Astrocyte of the cerebellum (primary cell): ENCODE results near the gene PHACTR2.
"Not testable (repeated sequence)": the region's sequence is repeated elsewhere in the genome, so short reads cannot be mapped to it uniquely, and the experiment has no call there.

Source experiments
- DNase-seq: peaks from one replicate; pipeline ENCODE4 v3.0.0-alpha.2; 2011; ENCODE audit warnings: low read depth
- H3K4me3 ChIP-seq: 2 replicates; pipeline ENCODE4 v1.5.1; 2011; ENCODE audit warnings: mild to moderate bottlenecking, low read depth, low read length, moderate library complexity
- in situ Hi-C: cut with HindIII; loops from 2 replicates; pipeline ENCODE4 v1.10.0; 2017; ENCODE audit warnings: low sequenced_read_pairs
- TF ChIP-seq, protein P1 (sequence below): IDR thresholded peaks from 2 replicates; pipeline ENCODE4 v1.5.1; 2012; ENCODE audit warnings: low read length, low read depth, moderate library complexity, mild to moderate bottlenecking; ENCODE audit errors: missing control alignments

PHACTR2 gene

DNA sequence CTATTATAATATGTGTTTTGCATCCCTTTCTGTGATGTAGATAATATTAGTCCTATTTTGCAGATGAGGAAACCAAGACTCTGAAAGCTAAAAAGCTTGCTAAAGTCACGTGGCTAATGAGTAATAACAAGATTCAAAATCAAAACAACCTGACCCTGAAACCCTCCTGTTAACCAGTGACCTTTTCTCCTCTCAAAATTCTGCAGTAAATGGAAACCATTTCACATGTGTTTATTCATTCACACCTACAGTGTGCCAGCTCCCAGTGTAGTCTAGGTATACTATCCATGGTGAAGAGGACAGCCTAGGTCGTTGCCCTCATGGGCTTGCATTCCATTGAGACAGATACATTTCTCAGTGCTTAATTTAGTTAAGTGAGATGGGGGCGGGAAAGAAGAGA, 30.6 kb upstream of the PHACTR2 start:
- H3K4me3 ChIP-seq, result no peak overlapping the region
- TF ChIP-seq, protein P1, sequence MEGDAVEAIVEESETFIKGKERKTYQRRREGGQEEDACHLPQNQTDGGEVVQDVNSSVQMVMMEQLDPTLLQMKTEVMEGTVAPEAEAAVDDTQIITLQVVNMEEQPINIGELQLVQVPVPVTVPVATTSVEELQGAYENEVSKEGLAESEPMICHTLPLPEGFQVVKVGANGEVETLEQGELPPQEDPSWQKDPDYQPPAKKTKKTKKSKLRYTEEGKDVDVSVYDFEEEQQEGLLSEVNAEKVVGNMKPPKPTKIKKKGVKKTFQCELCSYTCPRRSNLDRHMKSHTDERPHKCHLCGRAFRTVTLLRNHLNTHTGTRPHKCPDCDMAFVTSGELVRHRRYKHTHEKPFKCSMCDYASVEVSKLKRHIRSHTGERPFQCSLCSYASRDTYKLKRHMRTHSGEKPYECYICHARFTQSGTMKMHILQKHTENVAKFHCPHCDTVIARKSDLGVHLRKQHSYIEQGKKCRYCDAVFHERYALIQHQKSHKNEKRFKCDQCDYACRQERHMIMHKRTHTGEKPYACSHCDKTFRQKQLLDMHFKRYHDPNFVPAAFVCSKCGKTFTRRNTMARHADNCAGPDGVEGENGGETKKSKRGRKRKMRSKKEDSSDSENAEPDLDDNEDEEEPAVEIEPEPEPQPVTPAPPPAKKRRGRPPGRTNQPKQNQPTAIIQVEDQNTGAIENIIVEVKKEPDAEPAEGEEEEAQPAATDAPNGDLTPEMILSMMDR, result no peak
- in situ Hi-C loops, result no loop called here
- DNase-seq, result no peak

DNA sequence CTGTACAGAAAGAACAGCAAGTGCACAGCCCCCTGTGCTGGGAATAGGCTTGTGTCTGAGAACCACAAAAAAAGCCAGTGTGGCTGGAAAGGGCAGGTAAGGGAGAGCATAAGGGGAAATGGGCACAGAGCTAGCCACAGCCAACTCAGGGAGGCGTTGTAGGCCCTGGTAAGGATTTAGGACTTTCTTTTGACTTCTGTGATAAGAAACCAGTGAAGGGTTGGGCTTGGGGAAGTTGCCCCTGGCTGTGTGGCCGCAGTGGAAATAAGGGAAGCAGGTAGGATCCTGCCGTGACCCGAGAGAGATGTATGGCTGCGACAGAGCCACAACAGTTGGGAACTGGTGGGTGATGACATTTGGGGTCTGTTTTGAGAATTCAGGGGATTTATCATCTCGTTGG, 30.0 kb upstream of the PHACTR2 start:
- H3K4me3 ChIP-seq, result no peak overlapping the region
- in situ Hi-C loops, result no loop called here

DNA sequence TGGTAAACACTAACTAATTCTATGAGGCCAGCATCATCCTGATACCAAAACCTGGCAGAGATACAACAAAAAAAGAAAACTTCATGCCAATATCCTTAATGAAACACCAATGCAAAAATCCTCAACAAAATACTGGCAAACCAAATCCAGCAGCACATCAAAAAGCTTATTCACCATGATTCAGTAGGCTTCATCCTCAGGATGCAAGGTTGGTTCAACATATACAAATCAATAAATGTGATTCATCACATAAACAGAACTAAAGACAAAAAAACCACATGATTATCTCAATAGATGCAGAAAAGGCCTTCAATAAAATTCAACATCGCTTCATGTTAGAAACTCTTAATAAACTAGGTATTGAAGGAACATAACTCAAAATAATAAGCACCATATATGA, 28.4 kb upstream of the PHACTR2 start:
- H3K4me3 ChIP-seq, in situ Hi-C loops, DNase-seq: not testable (repeated sequence)

More for the DNA sequence above, 30.0 kb upstream of the PHACTR2 start:
- no peak for DNase-seq
- TF ChIP-seq, protein P1, result no peak

DNA sequence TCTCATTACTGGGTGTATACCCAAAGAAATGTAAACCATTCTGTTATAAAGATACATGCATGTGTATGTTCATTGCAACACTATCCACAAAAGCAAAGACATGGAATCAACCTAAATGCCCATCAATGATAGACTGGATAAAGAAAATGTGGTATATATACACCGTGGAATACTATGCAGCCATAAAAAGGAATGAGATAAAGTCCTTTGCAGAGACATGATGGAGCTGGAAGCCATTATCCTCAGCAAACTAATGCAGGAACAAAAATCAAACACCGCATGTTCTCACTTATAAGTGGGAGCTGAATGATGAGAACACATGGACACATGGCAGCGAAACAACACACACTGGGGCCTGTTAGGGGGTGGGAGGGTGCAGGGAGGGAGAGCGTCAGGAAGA, 26.4 kb upstream of the PHACTR2 start:
- H3K4me3 ChIP-seq, DNase-seq, in situ Hi-C loops: not testable (repeated sequence)

DNA sequence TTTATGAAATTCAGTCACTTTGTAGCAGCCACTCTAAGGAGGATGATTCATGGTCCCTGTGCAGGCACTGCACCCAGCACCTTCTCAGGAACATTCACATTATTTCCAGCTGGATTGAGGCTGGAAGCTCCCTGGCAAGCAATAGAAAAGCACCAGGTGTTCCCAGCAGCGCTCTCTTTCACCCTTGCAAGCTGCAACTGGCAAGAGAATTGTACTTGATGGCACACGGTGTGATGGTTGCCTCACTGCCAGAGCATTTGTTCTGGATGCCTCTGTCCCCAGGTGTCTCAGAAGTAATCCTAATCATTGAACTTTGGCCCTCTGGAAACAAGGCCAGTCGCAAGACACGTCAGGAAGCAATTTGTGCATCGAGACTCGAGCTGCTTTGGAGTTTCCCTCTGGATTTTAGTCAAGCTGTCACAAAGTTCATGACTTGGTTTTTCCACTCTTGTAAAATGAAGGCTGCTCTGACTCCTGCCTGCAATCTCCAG, 24.9 kb upstream of the PHACTR2 start:
- in situ Hi-C loops, result no loop called here
- no peak overlapping the region for H3K4me3 ChIP-seq
- TF ChIP-seq, protein P1, result no peak
- DNase-seq, result no peak

DNA sequence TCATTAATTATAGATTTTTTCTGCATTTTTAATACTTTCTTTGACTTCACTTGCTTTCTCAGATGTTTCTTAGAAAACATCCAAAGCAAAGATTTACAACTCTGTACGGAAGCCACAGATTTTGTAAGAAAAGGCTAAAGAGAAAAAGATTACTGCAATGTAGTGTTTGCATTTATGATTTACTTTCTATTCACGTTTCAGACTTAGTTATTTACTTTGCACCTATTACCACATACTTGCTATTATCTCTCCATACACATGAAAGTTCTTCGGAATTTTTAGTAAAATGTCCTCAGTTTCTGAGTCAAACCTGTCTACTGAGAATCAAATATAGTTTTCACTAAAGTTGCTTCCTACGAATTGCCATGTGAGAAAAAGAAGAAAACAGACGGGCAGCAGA, 22.2 kb upstream of the PHACTR2 start:
- DNase-seq, result no peak
- TF ChIP-seq, protein P1, result no peak
- H3K4me3 ChIP-seq, result no peak overlapping the region
- in situ Hi-C loops, result no loop called here

DNA sequence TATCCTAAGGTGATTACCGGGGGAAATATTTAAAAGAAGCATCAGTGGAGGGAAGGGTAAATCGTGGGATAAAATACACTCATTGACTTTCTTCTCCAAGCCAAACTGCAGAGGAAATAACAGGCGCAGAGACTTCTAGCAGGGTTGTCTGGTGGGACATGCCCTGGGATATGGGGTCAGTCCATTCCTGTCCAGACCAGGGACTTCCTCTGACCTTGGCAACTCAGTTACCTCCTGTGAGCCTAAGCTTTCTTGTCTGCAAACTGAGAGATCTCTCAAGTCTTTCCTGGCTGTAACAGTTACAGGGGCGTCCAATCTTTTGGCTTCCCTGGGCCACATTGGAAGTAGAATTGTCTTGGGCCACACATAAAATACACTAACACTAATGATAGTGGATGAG, 21.7 kb upstream of the PHACTR2 start:
- TF ChIP-seq, protein P1, result no peak
- in situ Hi-C loops, result no loop called here
- H3K4me3 ChIP-seq, result no peak overlapping the region
- no peak for DNase-seq

DNA sequence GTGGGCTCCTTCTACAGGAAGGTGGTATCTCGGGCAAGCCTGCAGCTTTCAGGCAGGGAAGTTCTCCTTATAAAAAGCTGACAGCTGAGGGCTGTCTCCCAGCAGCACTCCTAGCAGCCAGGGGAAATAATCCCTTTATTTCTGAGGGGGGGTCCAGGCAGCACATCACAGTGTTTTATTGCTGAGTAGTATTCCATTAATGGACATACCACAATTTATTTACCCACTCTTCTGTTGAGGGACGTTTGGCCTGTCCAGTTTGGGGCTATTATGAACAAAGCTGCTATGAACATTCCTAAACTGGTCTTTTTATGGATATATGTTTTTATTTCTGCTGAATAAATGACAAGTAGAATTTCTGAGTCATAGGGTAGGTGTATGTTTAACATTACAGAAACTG, 20.0 kb upstream of the PHACTR2 start:
- TF ChIP-seq, protein P1, result no peak
- in situ Hi-C loops, result no loop called here
- H3K4me3 ChIP-seq, result no peak overlapping the region
- DNase-seq, result no peak

DNA sequence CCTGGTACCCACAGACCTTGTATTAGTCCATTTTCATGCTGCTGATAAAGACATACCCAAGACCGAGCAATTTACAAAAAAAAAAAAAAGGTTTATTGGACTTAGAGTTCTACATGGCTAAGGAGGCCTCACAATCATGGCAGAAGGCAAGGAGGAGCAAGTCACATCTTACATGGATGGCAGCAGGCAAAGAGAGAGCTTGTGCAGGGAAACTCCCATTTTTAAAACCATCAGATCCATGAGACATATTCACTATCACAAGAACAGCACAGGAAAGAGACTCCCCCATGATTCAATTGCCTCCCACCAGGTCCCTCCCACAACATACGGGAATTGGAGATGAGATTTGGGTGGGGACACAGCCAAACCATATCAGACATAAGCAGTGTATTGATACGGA, 17.6 kb upstream of the PHACTR2 start:
- DNase-seq, H3K4me3 ChIP-seq, in situ Hi-C loops: not testable (repeated sequence)
